HG02970 (cell line): ENCODE data around the gene ABCB8.

Experiments
- ATAC-seq: cut with Tn5 transposase; IDR thresholded peaks from one replicate; pipeline ENCODE4 v1.9.1; 2021; ENCODE audit warnings: mild to moderate bottlenecking, moderate library complexity, moderate number of reproducible peaks; ENCODE audit not compliant: unreplicated experiment, low FRiP score

Gene ABCB8

GRCh38 chr7:151068069-151068773 is 40.0 kb downstream of the ABCB8 start:
- no peak for ATAC-seq

GRCh38 chr7:151069841-151070573 is 41.8 kb downstream of the ABCB8 start:
- no peak for ATAC-seq

- ATAC-seq: no peak
Observed at GRCh38 chr7:151070574-151070960, 42.3 kb downstream of the ABCB8 start.

DNA sequence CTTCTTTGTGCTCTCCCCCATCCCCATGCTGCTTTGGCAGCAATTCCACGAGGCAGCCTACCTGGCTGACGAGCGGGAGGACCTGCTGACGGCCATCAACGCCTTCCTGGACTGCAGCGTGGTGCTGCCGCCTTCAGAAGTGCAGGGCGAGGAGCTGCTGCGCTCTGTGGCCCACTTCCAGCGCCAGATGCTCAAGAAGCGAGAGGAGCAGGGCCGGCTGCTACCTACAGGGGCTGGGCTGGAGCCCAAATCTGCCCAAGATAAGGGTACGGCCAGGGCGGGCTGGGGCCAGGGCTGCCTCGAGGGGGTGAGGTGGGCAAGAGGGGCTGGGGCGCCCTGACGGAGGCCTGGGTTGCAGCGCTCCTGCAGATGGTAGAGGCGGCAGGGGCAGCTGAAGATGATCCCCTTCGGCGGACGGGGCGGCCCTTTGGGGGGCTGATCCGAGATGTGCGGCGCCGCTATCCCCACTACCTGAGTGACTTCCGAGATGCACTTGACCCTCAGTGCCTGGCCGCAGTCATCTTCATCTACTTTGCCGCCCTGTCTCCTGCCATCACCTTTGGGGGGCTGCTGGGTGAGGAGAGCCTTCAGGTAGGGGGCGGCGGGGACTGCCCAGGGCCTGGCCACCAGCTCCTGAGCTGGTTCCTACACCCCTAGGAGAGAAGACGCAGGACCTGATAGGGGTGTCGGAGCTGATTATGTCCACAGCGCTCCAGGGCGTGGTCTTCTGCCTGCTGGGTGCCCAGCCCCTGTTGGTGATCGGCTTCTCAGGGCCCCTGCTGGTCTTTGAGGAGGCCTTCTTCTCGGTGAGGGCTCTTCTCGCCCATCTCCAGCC is 43.0 kb downstream of the ABCB8 start:
- ATAC-seq: no peak

GRCh38 chr7:151073990-151074389 is 45.7 kb downstream of the ABCB8 start:
- no peak for ATAC-seq

- no peak for ATAC-seq
Observed at GRCh38 chr7:151074817-151075661, 46.8 kb downstream of the ABCB8 start.

DNA sequence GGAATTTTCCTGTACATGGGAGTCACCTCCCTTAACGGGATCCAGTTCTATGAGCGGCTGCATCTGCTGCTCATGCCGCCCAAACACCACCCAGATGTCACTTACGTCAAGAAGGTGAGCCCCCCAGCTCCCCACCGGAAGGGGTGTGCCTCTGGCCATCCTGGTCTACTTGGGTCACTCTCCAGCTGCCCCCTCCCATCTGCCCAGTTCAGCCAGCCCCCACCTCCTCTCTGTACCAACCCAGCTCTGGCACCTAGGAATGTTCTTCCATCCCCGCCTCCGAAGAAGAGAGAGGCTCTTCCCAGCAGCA is 47.4 kb downstream of the ABCB8 start:
- ATAC-seq: no peak

GRCh38 chr7:151075978-151076426 is 47.8 kb downstream of the ABCB8 start:
- ATAC-seq: no peak

DNA sequence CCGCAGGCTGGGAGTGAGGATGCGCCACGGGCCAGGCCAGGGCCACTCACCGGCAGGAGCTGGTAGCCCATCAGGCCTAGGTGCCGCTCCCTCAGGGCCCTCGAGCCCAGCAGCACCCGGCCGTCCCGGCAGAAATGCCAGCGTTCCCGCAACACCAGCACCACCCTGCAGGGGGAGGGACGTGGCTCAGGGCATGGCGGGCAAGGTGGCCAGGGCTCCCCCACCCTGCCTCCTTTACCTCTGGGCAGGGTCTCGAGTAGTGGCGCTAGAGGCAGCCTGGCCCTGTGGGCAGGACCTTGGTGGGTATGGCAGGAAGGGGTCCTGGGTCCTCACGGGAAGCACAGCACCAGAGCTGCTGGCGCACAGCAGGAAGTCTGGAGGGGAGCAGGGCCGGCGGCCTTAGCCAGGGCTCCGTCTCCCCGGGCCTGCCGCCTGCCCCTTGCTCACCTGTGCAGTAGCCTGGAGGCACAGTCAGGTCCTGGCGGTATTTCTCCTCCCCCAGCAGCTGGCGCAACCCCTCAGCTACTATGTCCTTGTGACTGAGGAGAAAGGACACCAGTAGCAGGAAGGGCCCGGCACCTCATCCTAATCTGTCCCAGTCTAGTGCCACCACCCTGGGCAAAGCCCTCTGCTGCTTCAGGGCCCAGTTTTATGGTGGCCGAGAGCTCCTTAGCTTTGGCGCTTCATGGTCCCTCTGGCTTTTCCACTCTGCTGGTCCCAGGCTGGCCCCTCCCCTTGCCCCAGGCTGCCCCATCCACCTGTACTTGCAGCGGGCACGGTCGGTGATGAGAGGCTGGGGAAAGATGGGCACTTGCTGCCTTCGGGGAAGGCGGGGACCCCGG is 48.8 kb downstream of the ABCB8 start:
- ATAC-seq: no peak

DNA sequence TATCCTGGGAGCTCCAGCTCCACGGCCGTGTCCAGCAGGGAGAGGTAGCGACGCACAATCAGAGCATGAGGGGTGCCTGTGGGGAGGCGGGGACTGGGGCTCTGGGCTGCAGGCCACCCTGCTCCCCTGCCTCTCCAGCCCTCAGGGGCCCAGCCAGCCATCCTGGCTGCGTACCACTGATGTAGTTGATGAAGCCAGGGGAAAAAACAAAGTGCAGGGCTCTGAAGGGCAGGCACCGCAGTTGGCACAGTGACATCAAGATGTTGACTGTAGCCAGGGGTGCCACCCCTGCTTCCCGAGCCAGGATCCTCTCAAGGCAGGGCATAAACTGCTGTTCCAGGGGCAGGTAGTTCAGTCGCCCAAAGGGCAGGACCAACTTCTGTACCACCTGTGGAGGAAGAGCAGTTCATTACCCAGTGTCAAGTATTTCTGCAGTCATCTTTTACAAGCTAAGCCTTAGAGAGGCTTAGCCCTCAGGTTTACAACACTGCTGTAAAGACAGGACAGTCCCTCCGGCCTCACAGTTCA is 49.5 kb downstream of the ABCB8 start:
- no peak for ATAC-seq

DNA sequence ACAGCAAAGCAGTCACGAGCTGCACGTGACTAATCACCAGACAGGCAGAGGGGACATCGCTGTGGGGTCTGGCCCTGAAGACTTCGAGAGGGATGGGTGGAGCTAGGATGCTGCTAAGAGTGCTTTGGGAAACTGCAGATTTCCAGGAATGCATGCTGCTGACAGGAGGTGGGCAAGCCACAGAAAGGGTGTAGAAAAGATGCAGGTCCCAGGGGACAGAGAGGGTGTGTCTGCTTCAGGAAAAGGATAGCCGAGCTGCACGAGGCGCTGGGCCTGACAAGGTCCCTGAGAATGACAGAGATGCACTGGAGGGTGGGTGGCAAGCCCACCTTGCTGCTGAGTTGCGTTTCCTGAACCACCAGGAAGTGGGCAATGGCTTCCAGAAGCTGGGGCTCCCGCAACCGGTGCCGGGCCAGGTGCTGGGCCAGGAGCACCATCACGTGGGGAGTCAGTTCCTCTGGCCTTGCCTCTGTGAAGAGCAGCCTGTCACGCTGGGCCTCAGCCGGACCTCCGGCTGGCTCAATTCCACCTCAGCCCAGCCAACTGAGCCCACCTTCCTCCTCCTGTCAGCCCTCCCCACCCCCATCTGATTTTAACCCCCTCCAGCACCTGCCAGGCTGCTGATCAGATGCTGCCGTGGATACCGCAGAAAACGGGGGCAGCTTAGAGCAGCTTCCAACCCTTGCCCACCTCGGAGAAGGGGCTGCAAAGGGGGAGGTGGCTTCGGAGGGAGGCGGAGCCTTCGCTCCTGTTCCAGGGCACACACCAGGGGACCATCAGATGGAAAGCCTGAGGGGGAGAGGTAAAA is 50.2 kb downstream of the ABCB8 start:
- ATAC-seq: no peak

- no peak for ATAC-seq
Observed at GRCh38 chr7:151079199-151079910, 51.1 kb downstream of the ABCB8 start.

DNA sequence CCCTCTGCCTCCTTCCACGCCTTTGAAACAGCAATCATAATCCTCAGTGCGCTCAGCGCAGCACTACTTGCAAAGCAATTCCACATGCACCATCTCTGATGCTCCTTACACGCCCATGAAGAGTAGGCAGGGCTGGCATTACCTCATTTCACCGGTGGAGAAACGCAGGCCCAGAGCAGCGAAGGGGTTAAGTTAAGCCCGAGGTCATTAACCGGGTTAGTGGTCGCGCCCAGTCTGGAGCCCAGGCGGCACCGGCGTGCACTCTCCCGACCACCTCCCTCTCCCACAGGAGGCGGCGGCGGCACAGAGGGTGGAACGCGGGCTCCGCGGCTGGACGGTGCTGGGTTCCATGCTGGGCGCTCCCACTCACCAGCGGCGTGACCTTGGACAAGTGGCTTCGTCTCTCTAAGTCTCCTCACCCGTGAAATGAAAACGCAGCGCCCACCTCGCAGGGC is 51.8 kb downstream of the ABCB8 start:
- no peak for ATAC-seq

- peak; percentile 76 for ATAC-seq
Observed at GRCh38 chr7:151080522-151081169, 52.4 kb downstream of the ABCB8 start, which contains the start of gene FASTK. Gene FASTK, minus strand, starts transcription at chr7:151080809. Its CDS starts 43 bp downstream, at chr7:151080766.

DNA sequence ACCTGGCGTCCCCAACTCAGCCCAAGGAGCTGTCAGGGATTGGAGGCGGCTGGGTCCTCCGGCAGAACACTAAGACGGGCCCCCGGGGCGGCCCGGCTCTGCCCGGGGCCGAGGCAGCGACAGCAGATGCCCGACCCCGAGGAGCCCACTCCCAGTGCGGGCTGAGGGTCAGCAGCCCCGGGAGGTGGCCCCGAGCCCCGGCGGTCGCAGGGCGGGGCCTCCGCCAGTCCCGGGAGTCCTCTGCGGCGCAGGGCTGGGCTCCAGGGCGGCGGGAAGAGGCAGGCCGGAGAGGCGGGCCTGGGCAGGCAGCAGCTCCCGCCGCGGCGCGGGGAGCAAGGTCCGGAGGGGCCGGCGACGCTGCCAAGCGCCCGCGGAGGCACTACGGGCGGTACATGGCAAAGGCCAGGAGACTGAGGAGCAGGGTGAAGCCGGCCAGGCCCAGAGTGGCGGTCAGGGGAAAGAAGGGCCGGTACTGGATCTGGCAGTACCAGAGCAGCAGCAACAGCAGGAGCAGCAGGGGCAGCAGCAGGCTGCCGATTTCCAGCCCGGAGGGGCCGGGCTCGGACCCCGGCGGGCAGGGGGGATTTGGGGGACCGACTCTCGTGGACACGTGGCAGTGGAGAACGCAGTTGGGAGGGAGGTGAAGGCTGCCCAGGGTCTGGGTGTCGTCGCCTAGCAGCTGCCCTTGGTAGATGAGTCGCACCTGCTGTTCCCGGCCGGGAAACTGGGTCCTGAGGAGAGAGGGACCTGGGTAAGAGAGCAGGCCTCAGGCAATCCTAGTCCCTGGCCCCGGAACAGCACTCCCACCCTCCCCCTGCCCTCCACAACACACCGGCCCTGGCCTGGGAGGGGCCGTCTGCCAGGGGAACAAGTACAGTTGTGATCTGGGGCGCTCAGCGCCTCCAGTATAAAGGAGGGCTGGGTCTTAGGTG is 53.2 kb downstream of the ABCB8 start:
- no peak for ATAC-seq
